DOHH2 (cell line): ENCODE data around the gene SIPA1L3.
A peak's percentile ranks its signal among the peaks of the same experiment; 100 is the strongest.

Source experiments
- H3F3A ChIP-seq: fragments of 200-600 bp; sonication (generic), shearing (Covaris generic); 2 replicates; pipeline ENCODE4 v1.6.0; 2016; ENCODE audit warnings: antibody characterized with exemption, mild to moderate bottlenecking; ENCODE audit not compliant: control insufficient read depth, insufficient read depth
- H3K27ac ChIP-seq: fragments of 200-600 bp; sonication (generic); 2 replicates; pipeline ENCODE4 v1.5.1; 2014; ENCODE audit warnings: low read depth, mild to moderate bottlenecking, low read length, moderate library complexity
- H3K27me3 ChIP-seq: fragments of 200-600 bp; sonication (generic); 2 replicates; pipeline ENCODE4 v1.6.1; 2014; ENCODE audit warnings: mild to moderate bottlenecking, low read length, mixed read lengths; ENCODE audit not compliant: control insufficient read depth
- H3K36me3 ChIP-seq: fragments of 200-600 bp; sonication (generic); 2 replicates; pipeline ENCODE4 v1.6.1; 2014; ENCODE audit warnings: mild to moderate bottlenecking, low read length, moderate library complexity, mixed read lengths; ENCODE audit not compliant: control insufficient read depth
- H3K4me1 ChIP-seq: fragments of 200-600 bp; sonication (generic); 2 replicates; pipeline ENCODE4 v1.6.1; 2014; ENCODE audit warnings: mild to moderate bottlenecking, low read length, mixed read lengths; ENCODE audit not compliant: control insufficient read depth
- H3K4me2 ChIP-seq: fragments of 200-600 bp; sonication (generic); 2 replicates; pipeline ENCODE4 v1.6.0; 2014; ENCODE audit warnings: mild to moderate bottlenecking, low read length, moderate library complexity
- H3K4me3 ChIP-seq: fragments of 200-600 bp; sonication (generic); 2 replicates; pipeline ENCODE4 v1.5.1; 2014; ENCODE audit warnings: mild to moderate bottlenecking, low read length, mixed read lengths
- H3K79me2 ChIP-seq: fragments of 200-600 bp; sonication (generic); 2 replicates; pipeline ENCODE4 v1.6.1; 2014; ENCODE audit warnings: mild to moderate bottlenecking, low read length, mixed read lengths; ENCODE audit not compliant: control insufficient read depth
- H3K9me2 ChIP-seq: fragments of 200-600 bp; sonication (generic); replicated peaks from 2 replicates; pipeline ENCODE4 v1.6.1; 2014; ENCODE audit warnings: mild to moderate bottlenecking, low read length, mixed read lengths; ENCODE audit not compliant: control insufficient read depth
- H3K9me3 ChIP-seq: fragments of 200-600 bp; sonication (generic); 2 replicates; pipeline ENCODE4 v1.6.1; 2014; ENCODE audit warnings: antibody characterized with exemption, low read length, mixed read lengths; ENCODE audit not compliant: control insufficient read depth, insufficient read depth
- H4K20me1 ChIP-seq: fragments of 200-600 bp; sonication (generic); 2 replicates; pipeline ENCODE4 v1.6.0; 2014; ENCODE audit warnings: low read depth, mild to moderate bottlenecking, antibody characterized with exemption, low read length, moderate library complexity; ENCODE audit not compliant: control insufficient read depth, insufficient read depth
- EZH2phosphoT487 ChIP-seq: fragments of 200-600 bp; sonication (generic); IDR thresholded peaks from 2 replicates; pipeline ENCODE4 v1.6.1; 2017; ENCODE audit warnings: borderline replicate concordance, mild to moderate bottlenecking, antibody characterized with exemption, low read length, moderate library complexity, mixed read lengths
- TF ChIP-seq, protein P1 (sequence below): fragments of 200-600 bp; sonication (generic); IDR thresholded peaks from one replicate; pipeline ENCODE4 v1.5.1; 2014; ENCODE audit warnings: antibody characterized with exemption, mild to moderate bottlenecking, low read depth, low read length; ENCODE audit not compliant: poor library complexity, severe bottlenecking

The SIPA1L3 gene

GRCh38 chr19:37953918-37954303 lies 46.9 kb downstream of the SIPA1L3 start:
- Histone ChIP-seq H3K27me3 (no peaks in the 10 kb centered on the region), H4K20me1 (no peaks in the 10 kb centered on the region), H3K4me3 (peak overlapping the region; percentile 31; the same call in 1 of the 2 replicates), H3K79me2 (peaks cover 91% of the 10 kb centered on the region), H3K36me3 (peaks cover 13% of the 10 kb centered on the region), H3K4me2 (peak overlapping the region; percentile 49), H3K4me1 (peaks cover 88% of the 10 kb centered on the region), H3K27ac (peak overlapping the region; percentile 37), H3F3A (peaks cover 26% of the 10 kb centered on the region), H3K9me3 (no peaks in the 10 kb centered on the region), H3K9me2 (no peaks in the 10 kb centered on the region)
- TF ChIP-seq, protein P1, sequence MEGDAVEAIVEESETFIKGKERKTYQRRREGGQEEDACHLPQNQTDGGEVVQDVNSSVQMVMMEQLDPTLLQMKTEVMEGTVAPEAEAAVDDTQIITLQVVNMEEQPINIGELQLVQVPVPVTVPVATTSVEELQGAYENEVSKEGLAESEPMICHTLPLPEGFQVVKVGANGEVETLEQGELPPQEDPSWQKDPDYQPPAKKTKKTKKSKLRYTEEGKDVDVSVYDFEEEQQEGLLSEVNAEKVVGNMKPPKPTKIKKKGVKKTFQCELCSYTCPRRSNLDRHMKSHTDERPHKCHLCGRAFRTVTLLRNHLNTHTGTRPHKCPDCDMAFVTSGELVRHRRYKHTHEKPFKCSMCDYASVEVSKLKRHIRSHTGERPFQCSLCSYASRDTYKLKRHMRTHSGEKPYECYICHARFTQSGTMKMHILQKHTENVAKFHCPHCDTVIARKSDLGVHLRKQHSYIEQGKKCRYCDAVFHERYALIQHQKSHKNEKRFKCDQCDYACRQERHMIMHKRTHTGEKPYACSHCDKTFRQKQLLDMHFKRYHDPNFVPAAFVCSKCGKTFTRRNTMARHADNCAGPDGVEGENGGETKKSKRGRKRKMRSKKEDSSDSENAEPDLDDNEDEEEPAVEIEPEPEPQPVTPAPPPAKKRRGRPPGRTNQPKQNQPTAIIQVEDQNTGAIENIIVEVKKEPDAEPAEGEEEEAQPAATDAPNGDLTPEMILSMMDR, result no peak
- no peak for TF ChIP-seq EZH2phosphoT487

- peaks cover 91% of the 10 kb centered on the region for H3K79me2 ChIP-seq
- H4K20me1 ChIP-seq, result no peaks in the 10 kb centered on the region
- no peaks in the 10 kb centered on the region for H3K27me3 ChIP-seq
- H3K9me3 ChIP-seq, result no peaks in the 10 kb centered on the region
- H3F3A ChIP-seq, result peaks cover 31% of the 10 kb centered on the region
- H3K4me1 ChIP-seq, result peaks cover 94% of the 10 kb centered on the region
- peak overlapping the region; percentile 37 for H3K27ac ChIP-seq
- H3K4me2 ChIP-seq, result peak overlapping the region; percentile 49
- peaks cover 13% of the 10 kb centered on the region for H3K36me3 ChIP-seq
- H3K9me2 ChIP-seq, result no peaks in the 10 kb centered on the region
- H3K4me3 ChIP-seq, result peak overlapping the region; percentile 31
- TF ChIP-seq, protein P1, result no peak
- TF ChIP-seq EZH2phosphoT487, result no peak
Measured at GRCh38 chr19:37954421-37954874, 47.4 kb downstream of the SIPA1L3 start.

DNA sequence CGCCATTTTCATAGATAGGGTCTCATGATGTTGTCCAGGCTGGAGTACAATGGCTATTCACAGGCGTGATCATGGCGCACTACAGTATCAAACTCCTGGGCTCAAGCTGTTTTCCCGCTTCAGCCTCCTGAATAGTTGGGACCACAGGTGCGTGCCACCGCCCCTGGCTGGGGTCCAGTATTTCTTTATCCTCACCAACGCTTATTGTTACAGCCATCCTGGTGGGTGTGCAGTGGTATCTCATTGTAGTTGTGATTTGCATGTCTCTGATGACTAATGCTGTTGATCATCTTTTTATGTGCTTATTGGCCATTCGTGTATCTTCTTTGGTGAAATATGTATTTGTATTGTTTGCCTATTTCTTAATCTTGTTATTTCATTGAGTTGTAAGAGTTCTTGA lies 49.0 kb downstream of the SIPA1L3 start:
- H3K4me1 ChIP-seq, result peaks cover 95% of the 10 kb centered on the region
- H3K79me2 ChIP-seq, result peaks cover 90% of the 10 kb centered on the region
- no peak overlapping the region for H3K27ac ChIP-seq
- no peak for TF ChIP-seq EZH2phosphoT487
- TF ChIP-seq, protein P1, result no peak
- H3K4me3 ChIP-seq, result no peak overlapping the region
- H3K9me3 ChIP-seq, result no peaks in the 10 kb centered on the region
- H3K4me2 ChIP-seq, result 0 out of 2 replicates have a peak overlapping the region, but pooled peaks have one; percentile 1
- H3K9me2 ChIP-seq, result no peaks in the 10 kb centered on the region
- H4K20me1 ChIP-seq, result no peaks in the 10 kb centered on the region
- H3F3A ChIP-seq, result peaks cover 35% of the 10 kb centered on the region
- peaks cover 9% of the 10 kb centered on the region for H3K36me3 ChIP-seq
- no peaks in the 10 kb centered on the region for H3K27me3 ChIP-seq
